NOMO-1 treated with DMSO at 0.1 percent for 48 hours (cell line): ENCODE data around the gene GFRA4.

Experiments used
- DNase-seq: peaks from one replicate; lab custom pipeline; 2025; ENCODE audit not compliant: unreplicated experiment; lab: John Stamatoyannopoulos, UW

The GFRA4 gene

GRCh38 chr20:3674995-3675900, 12.0 kb upstream of the GFRA4 start:
- DNase-seq, result no peak

DNA sequence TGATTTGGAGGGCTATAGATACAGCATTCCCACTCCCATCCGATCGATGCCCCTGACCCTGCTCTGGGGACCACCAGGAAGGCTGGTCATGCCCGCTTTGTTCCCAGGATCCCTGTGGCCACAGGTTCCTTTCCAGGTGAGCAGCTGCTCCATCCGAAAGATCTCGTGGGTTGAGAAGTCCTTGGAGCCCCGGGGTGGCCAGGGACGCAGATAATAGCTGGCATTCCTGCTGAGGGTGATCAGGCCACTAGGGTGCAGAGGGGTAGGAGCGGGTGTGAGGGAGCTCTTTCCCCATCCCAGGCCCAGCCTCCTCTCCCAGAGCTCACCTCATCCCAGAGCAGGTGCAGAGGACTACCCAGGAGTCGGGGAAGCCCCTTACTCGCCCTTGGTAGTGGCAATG, 11.2 kb upstream of the GFRA4 start:
- DNase-seq, result no peak

GRCh38 chr20:3673221-3674070, 10.2 kb upstream of the GFRA4 start:
- DNase-seq, result no peak

GRCh38 chr20:3672547-3673171, 9.5 kb upstream of the GFRA4 start:
- DNase-seq, result no peak

- no peak for DNase-seq
These were observed 8.9 kb upstream of the GFRA4 start for GRCh38 chr20:3671986-3672546.

DNA sequence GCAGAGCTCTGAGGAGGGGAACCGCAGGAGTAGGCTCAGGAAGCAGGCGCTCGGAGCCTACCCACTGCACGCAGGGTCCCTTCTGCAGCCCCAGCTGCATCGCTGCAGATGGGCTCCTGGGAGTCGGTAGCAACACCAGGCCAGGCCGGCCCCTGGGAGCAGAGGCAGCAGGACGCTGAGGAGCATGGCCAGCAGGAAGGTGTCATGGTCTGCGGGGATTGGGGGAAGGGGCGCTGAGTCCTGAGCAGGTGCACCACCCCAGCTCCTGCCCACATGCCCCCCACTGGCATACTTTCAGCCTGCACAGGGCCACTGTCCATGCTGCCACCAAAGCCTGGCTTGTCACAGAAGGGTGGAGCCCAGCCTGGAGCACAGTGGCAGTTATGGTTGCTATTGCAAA, 7.7 kb upstream of the GFRA4 start:
- no peak for DNase-seq

DNA sequence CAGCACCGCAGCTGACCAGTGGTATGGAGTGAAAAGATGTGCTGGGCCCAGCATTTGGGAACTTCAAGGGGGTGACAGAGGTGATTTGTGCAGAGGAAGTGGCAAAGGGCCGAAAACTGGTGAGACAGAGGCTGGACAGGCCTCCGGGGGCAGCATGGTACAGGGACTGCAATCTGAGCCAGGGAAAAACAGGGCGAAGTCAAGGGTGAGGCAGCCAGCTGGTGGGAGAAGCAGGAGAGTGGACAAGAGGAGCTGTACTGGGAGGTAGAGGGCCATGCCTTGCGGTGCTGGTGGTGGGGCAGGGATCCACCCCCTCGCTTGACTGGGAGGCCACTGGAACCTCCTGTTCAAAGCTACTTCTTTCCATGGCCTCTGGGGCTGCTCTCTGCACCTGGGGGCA, 7.3 kb upstream of the GFRA4 start:
- DNase-seq, result no peak

- DNase-seq, result no peak
These were observed 6.6 kb upstream of the GFRA4 start for GRCh38 chr20:3669710-3670367.

DNA sequence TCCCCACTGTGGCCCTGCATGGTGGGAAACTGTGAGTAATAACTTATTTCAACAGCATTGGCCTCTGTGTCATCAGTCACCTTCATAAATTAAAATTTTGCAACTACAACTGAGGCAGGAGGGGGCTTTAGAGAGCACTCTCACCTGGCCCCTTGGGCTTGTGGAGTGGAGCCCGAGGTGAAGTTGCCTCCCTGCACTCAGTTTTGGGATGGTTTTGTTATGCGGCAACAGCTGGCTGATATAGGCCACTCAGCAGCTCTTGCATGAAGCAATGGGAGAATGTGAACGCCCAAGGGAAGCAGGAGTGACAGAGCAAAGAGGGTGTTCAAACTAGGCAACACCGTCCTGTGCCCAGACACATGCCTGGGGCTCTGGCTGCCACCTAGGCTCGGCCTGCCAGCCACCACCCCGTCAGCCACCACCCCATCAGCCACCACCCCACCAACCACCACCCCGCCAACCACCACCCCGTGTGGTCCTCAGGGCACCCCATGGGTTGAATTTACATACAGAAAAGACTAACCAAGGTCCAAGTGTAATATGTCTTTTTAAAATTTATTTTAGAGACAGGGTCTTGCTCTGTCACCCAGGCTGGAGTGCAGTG, 4.3 kb upstream of the GFRA4 start:
- DNase-seq, result no peak

GRCh38 chr20:3663858-3664257, 659 bp upstream of the GFRA4 start:
- no peak for DNase-seq

DNA sequence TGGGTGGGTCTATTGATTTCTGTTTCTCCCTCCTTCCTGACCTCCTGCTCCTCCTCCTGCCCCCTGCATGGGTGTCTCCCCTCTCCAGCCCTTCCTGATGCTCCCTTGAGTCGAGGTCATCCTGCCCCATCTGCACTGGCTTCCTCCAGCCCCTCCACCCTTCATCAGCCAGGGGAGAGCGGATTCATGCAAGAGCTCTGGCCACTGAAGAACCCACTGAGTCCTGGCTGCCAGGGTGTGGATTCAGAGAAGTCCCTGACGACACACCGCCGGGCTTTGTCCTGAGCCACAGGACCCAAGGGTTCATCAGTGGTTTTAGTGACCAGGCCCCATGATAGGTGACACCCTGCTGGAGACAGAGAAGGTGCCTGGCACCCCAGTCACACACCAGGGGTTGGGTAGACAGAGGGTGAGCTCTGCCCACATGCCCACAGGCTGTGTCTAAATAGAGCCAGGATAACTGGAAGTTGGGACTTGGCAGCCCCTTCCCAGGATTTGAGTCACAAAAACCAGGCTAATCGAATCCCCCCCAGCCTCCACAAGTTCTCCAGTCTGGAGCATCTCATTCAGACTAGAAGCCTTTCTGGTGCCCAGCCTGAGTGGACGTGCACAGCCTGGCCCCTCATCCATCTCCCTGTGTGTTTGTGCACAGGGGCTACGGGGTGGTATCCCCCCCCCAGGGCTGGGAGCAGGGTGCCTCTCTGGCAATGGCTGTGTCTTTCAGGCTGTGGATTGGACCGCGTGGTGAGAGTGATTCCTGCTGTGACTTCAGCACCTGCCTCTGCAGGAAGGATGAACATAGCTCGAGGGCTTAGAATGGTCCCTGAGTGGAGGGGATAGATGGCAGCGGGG, 1.2 kb downstream of the GFRA4 start:
- DNase-seq, result no peak

- DNase-seq, result no peak
These were observed 2.0 kb downstream of the GFRA4 start for GRCh38 chr20:3661060-3661813.

GRCh38 chr20:3660262-3661059, 2.7 kb downstream of the GFRA4 start:
- DNase-seq, result no peak

GRCh38 chr20:3659492-3660261, 3.5 kb downstream of the GFRA4 start:
- DNase-seq, result no peak

DNA sequence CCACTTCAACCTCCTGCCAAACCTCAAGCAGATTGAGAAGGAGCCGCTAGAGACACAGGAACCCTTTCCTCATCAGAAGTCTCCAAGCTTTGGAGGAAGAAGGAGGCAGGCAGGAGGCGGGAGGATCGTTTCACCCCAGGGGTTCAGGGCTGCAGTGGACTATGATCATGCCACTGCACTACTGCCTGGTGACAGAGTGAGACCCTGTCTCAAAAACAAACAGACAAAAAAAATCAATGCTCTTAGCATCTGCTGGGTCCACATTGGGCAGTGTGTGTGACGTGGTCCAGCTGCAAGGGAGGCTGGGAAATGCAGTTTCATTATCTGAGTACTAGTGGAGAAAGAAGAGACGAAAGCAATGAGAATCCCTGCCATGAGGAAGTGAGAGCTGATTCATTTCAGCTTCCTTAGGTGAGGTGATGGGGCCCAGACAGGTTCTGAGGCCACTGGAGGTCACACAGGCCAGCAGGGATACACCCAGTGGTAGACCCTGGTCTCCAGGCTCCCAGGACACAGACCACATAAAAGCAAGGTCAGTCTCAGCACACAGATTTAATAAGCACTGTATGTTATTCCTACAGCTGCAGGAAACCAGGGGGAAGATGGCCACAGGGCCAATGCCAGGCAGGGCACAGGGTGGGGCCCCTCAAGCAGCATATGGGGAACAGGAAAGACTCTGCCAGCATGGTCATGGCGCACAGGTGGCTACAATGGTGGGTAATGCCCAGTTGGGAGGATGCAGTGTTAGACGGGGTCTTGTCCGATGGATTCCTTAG, 4.3 kb downstream of the GFRA4 start:
- DNase-seq, result peak; percentile 80

DNA sequence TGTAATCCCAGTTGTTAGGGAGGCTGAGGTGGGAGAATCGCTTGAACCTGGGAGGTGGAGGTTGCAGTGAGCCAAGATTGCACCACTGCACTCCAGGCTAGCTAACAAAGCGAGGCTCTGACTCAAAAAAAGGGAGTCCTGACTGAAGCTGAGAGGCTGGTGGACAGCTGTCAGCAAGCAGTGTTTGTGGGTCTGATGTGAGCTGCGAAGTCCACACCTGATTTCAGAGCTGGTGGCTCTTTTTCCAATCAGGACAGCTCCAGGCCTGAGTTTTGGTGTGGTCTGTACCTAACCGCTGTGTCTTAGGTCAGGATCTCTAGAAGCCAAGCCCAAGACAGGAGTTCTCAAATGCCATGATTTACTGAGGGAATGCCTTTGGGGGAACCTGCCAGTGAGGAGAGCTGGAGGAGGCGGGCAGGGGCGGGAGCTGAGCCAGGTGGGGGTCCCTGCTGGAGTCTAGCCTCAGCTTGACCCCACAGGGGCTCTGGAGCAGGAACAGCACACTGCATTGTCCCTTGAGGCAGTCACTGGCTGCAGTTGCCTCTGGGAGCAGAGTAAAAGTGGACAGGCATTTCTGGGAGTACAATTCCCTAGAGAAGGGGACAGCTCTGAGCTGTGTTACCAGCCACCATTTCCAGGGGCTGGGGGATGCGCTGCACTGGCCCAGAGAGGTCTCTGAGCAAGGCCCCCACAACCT, 5.0 kb downstream of the GFRA4 start:
- DNase-seq, result no peak
